H1 (cell line): ENCODE results near the gene OLFML2B.

ENCODE experiments used
- BRCA1 ChIP-seq: IDR thresholded peaks from 2 replicates; pipeline ENCODE4 v1.6.1; 2012; ENCODE audit warnings: low read depth, low read length, improper control_type of control experiment
- KDM5A ChIP-seq: fragments of 200-600 bp; IDR thresholded peaks from 2 replicates; pipeline ENCODE4 v1.7.1; 2012; ENCODE audit warnings: mild to moderate bottlenecking, low read length, inconsistent platforms, mixed read lengths
- NRF1 ChIP-seq: IDR thresholded peaks from 2 replicates; pipeline ENCODE4 v1.6.1; 2011; ENCODE audit warnings: mild to moderate bottlenecking, low read depth, low read length, improper control_type of control experiment
- POLR2AphosphoS5 ChIP-seq: IDR thresholded peaks from 2 replicates; pipeline ENCODE4 v1.6.1; 2011; ENCODE audit warnings: low read depth, low read length
- RAD21 ChIP-seq, 2 experiments: IDR thresholded peaks in 1 of 2; conservative IDR thresholded peaks in 1 of 2; 2 replicates each; pipeline ENCODE4 v1.6.1; 2011; ENCODE audit warnings: low read depth in 2 of 2, low read length in 2 of 2, improper control_type of control experiment in 1 of 2, inconsistent platforms in 1 of 2, mild to moderate bottlenecking in 1 of 2, moderate library complexity in 1 of 2
- RFX5 ChIP-seq: IDR thresholded peaks from 2 replicates; pipeline ENCODE4 v1.6.1; 2011; ENCODE audit warnings: low read depth, low read length, improper control_type of control experiment, borderline replicate concordance
- SIN3A ChIP-seq, 2 experiments: IDR thresholded peaks in 1 of 2; conservative IDR thresholded peaks in 1 of 2; 2 replicates each; pipeline ENCODE4 v1.6.1; 2011 to 2012; ENCODE audit warnings: low read length in 2 of 2, improper control_type of control experiment in 1 of 2, low read depth in 1 of 2, mild to moderate bottlenecking in 1 of 2
- SRF ChIP-seq: IDR thresholded peaks from 2 replicates; pipeline ENCODE4 v1.6.1; 2011; ENCODE audit warnings: mild to moderate bottlenecking, low read depth, low read length, moderate library complexity
- TF ChIP-seq, protein P1 (sequence below): IDR thresholded peaks from 2 replicates; pipeline ENCODE4 v1.6.1; 2012; ENCODE audit warnings: low read length, inconsistent platforms
- TF ChIP-seq, protein P2 (sequence below), 3 experiments: IDR thresholded peaks; 1 replicate in 2 of 3; 2 replicates in 1 of 3; pipeline versions ENCODE4 v1.5.1 to v1.6.1; 2011; ENCODE audit warnings: low read length in 3 of 3, mild to moderate bottlenecking in 3 of 3, inconsistent platforms in 2 of 3, low read depth in 1 of 3, moderate library complexity in 1 of 3; ENCODE audit not compliant: insufficient read depth in 1 of 3; ENCODE audit errors: control extremely low read depth in 1 of 3
- TF ChIP-seq, protein P3 (sequence below): IDR thresholded peaks from 2 replicates; pipeline ENCODE4 v1.6.1; 2011; ENCODE audit warnings: low read depth, mild to moderate bottlenecking, low read length; ENCODE audit not compliant: insufficient read depth
- TF ChIP-seq, protein P4 (sequence below): IDR thresholded peaks from 2 replicates; pipeline ENCODE4 v1.6.1; 2011; ENCODE audit warnings: low read length, improper control_type of control experiment

DNA sequence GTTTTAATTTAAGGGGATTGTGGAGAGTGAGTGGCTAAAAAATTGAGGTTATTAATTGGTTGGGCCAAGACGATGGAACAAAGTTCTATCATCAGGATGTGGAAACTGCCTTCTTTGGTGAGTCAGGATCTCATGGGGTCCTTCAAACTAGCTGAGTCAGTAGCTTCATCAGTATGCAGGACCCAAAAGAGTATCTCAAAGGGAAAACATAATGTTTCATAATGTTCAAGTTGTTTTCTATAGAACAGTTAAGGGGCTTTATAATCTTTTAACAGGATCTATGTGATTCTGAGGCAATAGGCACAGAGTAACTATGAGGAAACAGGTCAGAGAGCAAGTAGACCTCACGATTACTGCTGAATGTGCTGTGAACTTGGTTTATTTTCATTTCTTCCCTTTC lies 3.2 kb upstream of the OLFML2B start:
- TF ChIP-seq NRF1 (no peak), SIN3A (conservative IDR thresholded peaks at IDR 0.05 in 1 of 2, IDR thresholded peaks at IDR 0.05 in 1 of 2; ENCODE audit: low read depth in 1 of 2, low read length in 2 of 2) (no peak), SRF (no peak), POLR2AphosphoS5 (no peak), RAD21 (IDR thresholded peaks at IDR 0.05 in 1 of 2, conservative IDR thresholded peaks at IDR 0.05 in 1 of 2; ENCODE audit: low read depth in 2 of 2, low read length in 2 of 2) (no peak), RFX5 (no peak), BRCA1 (no peak), KDM5A (no peak)
- TF ChIP-seq, protein P1, sequence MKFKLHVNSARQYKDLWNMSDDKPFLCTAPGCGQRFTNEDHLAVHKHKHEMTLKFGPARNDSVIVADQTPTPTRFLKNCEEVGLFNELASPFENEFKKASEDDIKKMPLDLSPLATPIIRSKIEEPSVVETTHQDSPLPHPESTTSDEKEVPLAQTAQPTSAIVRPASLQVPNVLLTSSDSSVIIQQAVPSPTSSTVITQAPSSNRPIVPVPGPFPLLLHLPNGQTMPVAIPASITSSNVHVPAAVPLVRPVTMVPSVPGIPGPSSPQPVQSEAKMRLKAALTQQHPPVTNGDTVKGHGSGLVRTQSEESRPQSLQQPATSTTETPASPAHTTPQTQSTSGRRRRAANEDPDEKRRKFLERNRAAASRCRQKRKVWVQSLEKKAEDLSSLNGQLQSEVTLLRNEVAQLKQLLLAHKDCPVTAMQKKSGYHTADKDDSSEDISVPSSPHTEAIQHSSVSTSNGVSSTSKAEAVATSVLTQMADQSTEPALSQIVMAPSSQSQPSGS: no peak
- TF ChIP-seq, protein P2, sequence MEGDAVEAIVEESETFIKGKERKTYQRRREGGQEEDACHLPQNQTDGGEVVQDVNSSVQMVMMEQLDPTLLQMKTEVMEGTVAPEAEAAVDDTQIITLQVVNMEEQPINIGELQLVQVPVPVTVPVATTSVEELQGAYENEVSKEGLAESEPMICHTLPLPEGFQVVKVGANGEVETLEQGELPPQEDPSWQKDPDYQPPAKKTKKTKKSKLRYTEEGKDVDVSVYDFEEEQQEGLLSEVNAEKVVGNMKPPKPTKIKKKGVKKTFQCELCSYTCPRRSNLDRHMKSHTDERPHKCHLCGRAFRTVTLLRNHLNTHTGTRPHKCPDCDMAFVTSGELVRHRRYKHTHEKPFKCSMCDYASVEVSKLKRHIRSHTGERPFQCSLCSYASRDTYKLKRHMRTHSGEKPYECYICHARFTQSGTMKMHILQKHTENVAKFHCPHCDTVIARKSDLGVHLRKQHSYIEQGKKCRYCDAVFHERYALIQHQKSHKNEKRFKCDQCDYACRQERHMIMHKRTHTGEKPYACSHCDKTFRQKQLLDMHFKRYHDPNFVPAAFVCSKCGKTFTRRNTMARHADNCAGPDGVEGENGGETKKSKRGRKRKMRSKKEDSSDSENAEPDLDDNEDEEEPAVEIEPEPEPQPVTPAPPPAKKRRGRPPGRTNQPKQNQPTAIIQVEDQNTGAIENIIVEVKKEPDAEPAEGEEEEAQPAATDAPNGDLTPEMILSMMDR (IDR thresholded peaks at IDR 0.05; ENCODE audit: control extremely low read depth in 1 of 3, insufficient read depth in 1 of 3, low read depth in 1 of 3, low read length in 3 of 3): no peak
- TF ChIP-seq, protein P3, sequence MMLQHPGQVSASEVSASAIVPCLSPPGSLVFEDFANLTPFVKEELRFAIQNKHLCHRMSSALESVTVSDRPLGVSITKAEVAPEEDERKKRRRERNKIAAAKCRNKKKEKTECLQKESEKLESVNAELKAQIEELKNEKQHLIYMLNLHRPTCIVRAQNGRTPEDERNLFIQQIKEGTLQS: no peak
- TF ChIP-seq, protein P4, sequence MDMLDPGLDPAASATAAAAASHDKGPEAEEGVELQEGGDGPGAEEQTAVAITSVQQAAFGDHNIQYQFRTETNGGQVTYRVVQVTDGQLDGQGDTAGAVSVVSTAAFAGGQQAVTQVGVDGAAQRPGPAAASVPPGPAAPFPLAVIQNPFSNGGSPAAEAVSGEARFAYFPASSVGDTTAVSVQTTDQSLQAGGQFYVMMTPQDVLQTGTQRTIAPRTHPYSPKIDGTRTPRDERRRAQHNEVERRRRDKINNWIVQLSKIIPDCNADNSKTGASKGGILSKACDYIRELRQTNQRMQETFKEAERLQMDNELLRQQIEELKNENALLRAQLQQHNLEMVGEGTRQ: no peak
